BE2C (cell line): Measurements from ENCODE around the gene GAPDHS.

Source experiments
- DNase-seq: peaks from one replicate; pipeline ENCODE4 v3.0.0-alpha.2; 2020
- H3K27me3 ChIP-seq: fragments of 250-450 bp; sonication (Bioruptor Pico); 2 replicates; pipeline ENCODE4 v1.5.1; 2020; ENCODE audit warnings: mild to moderate bottlenecking
- H3K36me3 ChIP-seq: fragments of 250-450 bp; sonication (Bioruptor Pico); 2 replicates; pipeline ENCODE4 v1.5.1; 2020; ENCODE audit warnings: mild to moderate bottlenecking
- H3K4me1 ChIP-seq: fragments of 250-450 bp; sonication (Bioruptor Pico); 2 replicates; pipeline ENCODE4 v1.5.1; 2020
- H3K4me3 ChIP-seq: 2 replicates; pipeline ENCODE4 v1.5.1; 2011; ENCODE audit warnings: low read depth, low read length
- H3K9me3 ChIP-seq: fragments of 250-450 bp; sonication (Bioruptor Pico); 2 replicates; pipeline ENCODE4 v1.5.1; 2020
- CTCF ChIP-seq: IDR thresholded peaks from 2 replicates; pipeline ENCODE4 v1.5.1; 2012; ENCODE audit warnings: mild to moderate bottlenecking, low read depth, low read length

Gene GAPDHS

GRCh38 chr19:35563207-35563829 lies 30.1 kb downstream of the GAPDHS start, which contains the start of gene ATP4A:
Gene ATP4A, minus strand, starts transcription at chr19:35563658. Its CDS starts 29 bp downstream, at chr19:35563629.
- no peak for DNase-seq
- Histone ChIP-seq H3K4me1 (no peaks in the 10 kb centered on the region), H3K4me3 (no peak within 1 kb of the TSS), H3K9me3 (no peaks in the 10 kb centered on the region), H3K36me3 (no peaks in the 10 kb centered on the region), H3K27me3 (peaks cover 23% of the 10 kb centered on the region; the same call in 1 of the 2 replicates)
- no peak for TF ChIP-seq CTCF

DNA sequence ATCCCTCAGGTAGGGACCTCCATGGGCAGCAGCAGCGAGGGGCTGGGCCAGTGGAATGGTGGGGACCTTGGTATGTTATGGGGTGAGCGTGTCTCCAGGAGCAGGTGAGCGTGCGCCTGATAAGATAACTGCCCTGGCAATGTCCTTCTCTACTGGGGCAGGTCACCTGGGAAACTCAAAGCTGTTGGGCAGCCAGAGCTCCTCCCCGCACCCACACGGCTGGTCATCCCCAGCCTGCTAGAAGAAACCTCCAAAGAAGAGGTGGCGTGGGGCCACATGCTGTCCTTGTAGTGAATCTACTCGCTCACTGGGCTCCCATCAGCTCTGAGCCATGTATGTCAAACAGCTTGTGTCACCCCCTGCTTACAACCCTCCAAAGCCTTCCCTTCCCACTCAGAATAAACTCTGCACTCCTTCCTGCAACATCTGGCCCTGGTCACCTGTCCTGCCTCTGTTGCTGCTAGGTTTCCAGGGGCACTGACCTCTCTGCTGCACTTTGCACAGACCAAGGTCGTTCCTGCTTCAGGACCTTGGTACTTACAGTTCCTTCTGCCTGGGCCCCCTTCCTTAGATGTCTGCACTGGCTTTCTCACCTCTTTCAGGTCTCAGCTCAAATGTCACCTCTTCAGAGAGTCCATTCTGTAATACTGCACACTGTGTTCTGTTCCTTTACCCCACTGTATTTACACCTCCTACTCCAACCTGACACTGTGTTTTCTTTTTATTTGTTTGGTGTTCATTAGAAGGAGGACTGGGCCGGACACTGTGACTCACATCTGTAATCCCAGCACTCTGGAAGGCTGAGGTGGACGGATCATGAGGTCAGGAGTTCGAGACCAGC lies 32.0 kb downstream of the GAPDHS start:
- no peak overlapping the region for H3K4me3 ChIP-seq
- H3K4me1 ChIP-seq = no peaks in the 10 kb centered on the region
- no peak for DNase-seq
- TF ChIP-seq CTCF = no peak
- no peaks in the 10 kb centered on the region for H3K36me3 ChIP-seq
- peaks cover 19% of the 10 kb centered on the region; the same call in 1 of the 2 replicates for H3K27me3 ChIP-seq
- H3K9me3 ChIP-seq = no peaks in the 10 kb centered on the region

DNA sequence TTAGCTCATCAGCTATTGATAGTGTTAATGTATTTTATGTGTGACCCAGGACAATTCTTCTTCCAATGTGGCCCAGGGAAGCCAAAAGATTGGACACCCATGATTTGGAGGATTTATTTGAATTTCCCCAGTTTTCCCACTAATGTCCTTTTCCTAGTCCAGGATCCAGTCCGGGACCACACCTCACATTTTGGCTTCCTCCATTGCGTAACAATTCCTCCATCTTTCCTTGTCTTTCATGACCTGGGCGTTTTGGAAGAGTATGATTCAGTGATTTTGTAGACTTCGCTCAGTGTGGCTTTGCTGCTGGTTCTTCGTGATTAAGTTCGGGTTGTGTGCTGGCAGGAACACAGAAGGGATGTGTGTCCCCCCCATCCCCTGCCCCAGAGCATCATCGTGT lies 33.5 kb downstream of the GAPDHS start:
- H3K4me3 ChIP-seq = no peak overlapping the region
- no peaks in the 10 kb centered on the region for H3K9me3 ChIP-seq
- no peak for DNase-seq
- no peaks in the 10 kb centered on the region for H3K4me1 ChIP-seq
- H3K36me3 ChIP-seq = no peaks in the 10 kb centered on the region
- no peak for TF ChIP-seq CTCF
- peaks cover 19% of the 10 kb centered on the region; the same call in 1 of the 2 replicates for H3K27me3 ChIP-seq

GRCh38 chr19:35569281-35569781 lies 36.1 kb downstream of the GAPDHS start:
- no peak for TF ChIP-seq CTCF

DNA sequence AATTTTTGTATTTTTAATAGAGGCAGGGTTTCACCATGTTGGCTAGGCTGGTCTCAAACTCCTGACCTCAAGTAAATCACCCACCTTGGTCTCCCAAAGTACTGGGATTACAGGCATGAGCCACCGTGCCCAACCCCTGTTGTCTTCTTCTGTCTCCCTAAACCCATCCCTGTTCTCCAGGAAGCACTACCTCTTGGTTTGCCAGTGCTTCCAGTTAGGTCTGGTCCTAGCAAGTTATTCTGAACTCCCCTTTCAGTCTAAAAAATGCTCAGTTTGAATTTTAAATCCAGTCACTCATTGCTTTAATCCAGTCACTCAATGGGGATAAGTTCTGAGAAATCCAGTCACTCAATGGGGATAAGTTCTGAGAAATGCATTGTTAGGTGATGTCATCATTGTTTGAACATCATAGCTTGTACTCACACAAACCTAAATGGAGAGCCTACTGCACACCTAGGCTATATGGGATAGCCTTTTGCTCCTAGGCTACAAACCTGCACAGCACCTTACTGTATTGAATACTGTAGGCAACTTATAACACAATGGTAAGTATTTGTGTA lies 38.2 kb downstream of the GAPDHS start:
- peaks cover 12% of the 10 kb centered on the region; the same call in 1 of the 2 replicates for H3K27me3 ChIP-seq
- H3K4me1 ChIP-seq = no peaks in the 10 kb centered on the region
- no peaks in the 10 kb centered on the region for H3K36me3 ChIP-seq
- no peak for DNase-seq
- no peak overlapping the region for H3K4me3 ChIP-seq
- no peak for TF ChIP-seq CTCF
- no peaks in the 10 kb centered on the region; the same call in 1 of the 2 replicates for H3K9me3 ChIP-seq

More at GRCh38 chr19:35569281-35569781, 36.1 kb downstream of the GAPDHS start:
- Histone ChIP-seq H3K9me3 (no peaks in the 10 kb centered on the region), H3K27me3 (peaks cover 15% of the 10 kb centered on the region; the same call in 1 of the 2 replicates), H3K4me1 (no peaks in the 10 kb centered on the region), H3K4me3 (no peak overlapping the region), H3K36me3 (no peaks in the 10 kb centered on the region)
- DNase-seq = no peak
